ENCODE results near the gene HOMER2.

DNA sequence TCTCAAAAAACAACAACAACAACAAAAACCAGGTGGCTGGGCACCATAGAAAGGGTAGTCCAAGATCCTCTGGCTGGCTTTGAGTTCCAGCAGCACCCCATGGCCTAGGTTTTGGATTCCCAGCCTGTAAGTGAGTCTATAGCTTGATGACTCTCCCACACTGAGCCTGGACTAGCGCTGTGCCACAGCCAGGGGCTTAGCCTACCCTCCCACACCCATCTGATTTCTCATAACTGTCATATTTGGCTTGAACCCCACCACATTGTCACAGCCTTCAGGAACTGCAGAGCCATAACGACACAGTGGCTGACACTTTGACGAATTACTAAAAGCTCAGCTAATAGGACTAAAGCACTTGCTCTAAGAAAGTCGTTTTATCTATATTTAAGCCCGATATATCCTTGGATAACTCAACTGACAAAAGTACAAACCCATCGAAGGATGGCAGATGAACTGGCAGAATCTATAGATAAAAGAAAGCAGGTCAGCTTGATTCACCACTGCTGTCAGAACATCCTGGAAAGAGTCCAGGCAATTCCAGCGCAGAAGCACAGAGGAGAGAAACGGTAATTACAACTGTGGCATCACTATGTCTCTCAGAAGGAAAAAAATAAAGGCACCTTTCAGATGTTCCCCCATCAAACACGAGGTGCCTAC is 62.1 kb downstream of the HOMER2 start:
- TF ChIP-seq POLR2A (IDR thresholded peaks at IDR 0.05) (no peak), POLR2AphosphoS5 (IDR thresholded peaks at IDR 0.05) (no peak)
- TF ChIP-seq, protein P1, sequence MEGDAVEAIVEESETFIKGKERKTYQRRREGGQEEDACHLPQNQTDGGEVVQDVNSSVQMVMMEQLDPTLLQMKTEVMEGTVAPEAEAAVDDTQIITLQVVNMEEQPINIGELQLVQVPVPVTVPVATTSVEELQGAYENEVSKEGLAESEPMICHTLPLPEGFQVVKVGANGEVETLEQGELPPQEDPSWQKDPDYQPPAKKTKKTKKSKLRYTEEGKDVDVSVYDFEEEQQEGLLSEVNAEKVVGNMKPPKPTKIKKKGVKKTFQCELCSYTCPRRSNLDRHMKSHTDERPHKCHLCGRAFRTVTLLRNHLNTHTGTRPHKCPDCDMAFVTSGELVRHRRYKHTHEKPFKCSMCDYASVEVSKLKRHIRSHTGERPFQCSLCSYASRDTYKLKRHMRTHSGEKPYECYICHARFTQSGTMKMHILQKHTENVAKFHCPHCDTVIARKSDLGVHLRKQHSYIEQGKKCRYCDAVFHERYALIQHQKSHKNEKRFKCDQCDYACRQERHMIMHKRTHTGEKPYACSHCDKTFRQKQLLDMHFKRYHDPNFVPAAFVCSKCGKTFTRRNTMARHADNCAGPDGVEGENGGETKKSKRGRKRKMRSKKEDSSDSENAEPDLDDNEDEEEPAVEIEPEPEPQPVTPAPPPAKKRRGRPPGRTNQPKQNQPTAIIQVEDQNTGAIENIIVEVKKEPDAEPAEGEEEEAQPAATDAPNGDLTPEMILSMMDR (IDR thresholded peaks at IDR 0.05 in 8 of 11, conservative IDR thresholded peaks at IDR 0.05 in 3 of 11), result no peak
